A673 (cell line): ENCODE data around the gene INAFM2. TPM values are rescaled to one million over a fixed set of nuclear protein-coding genes. Genes with fewer than 3 reads are reported as not detected.
A peak's percentile ranks its signal among the peaks of the same experiment; 100 is the strongest.

ENCODE experiments used
- BruUV-seq: library from RNA; stranded (reverse); fragments of 400-500 nt; replicated peaks from 2 replicates; lab custom pipeline; 2021; lab: Mats Ljungman, UMichigan
- CTCF ChIA-PET: fragments of 300-600 bp; sonication (Branson Sonifier 250); formaldehyde crosslinking; loops from one replicate; lab custom pipeline; 2022; ENCODE audit warnings: antibody characterized with exemption; lab: Charles Lee
- POLR2A ChIA-PET: fragments of 300-600 bp; sonication (Branson Sonifier 250); formaldehyde crosslinking; loops from one replicate; lab custom pipeline; 2022; ENCODE audit warnings: antibody characterized with exemption; ENCODE audit not compliant: low non-redundant PET; lab: Charles Lee
- DNase-seq: peaks from one replicate; pipeline ENCODE4 v3.0.0-alpha.2; 2015; ENCODE audit warnings: low spot score
- H3K27ac ChIP-seq: fragments of 200-600 bp; sonication (generic); 2 replicates; pipeline ENCODE4 v1.5.1; 2016; ENCODE audit warnings: mixed run types, low read depth, mild to moderate bottlenecking, mixed read lengths, antibody characterized with exemption, low read length; ENCODE audit not compliant: poor library complexity, severe bottlenecking
- H3K27me3 ChIP-seq: fragments of 200-600 bp; sonication (generic); replicated peaks from 2 replicates; pipeline ENCODE4 v1.6.1; 2017; ENCODE audit warnings: mixed run types, low read depth, mild to moderate bottlenecking, mixed read lengths, antibody characterized with exemption, low read length; ENCODE audit not compliant: insufficient read depth, poor library complexity
- H3K36me3 ChIP-seq: fragments of 200-600 bp; sonication (generic); 2 replicates; pipeline ENCODE4 v1.6.1; 2016; ENCODE audit warnings: mixed run types, mild to moderate bottlenecking, mixed read lengths, antibody characterized with exemption, low read length; ENCODE audit not compliant: insufficient read depth, poor library complexity, severe bottlenecking
- H3K4me1 ChIP-seq: fragments of 200-600 bp; sonication (generic); 2 replicates; pipeline ENCODE4 v1.6.1; 2017; ENCODE audit warnings: mixed run types, mild to moderate bottlenecking, mixed read lengths, antibody characterized with exemption, low read length; ENCODE audit not compliant: insufficient read depth, poor library complexity, severe bottlenecking
- H3K4me3 ChIP-seq: fragments of 200-600 bp; sonication (generic); 2 replicates; pipeline ENCODE4 v1.5.1; 2016; ENCODE audit warnings: low read depth, mixed run types, mild to moderate bottlenecking, mixed read lengths, low read length; ENCODE audit not compliant: poor library complexity, severe bottlenecking
- H3K9me3 ChIP-seq: fragments of 200-600 bp; sonication (generic); 2 replicates; pipeline ENCODE4 v1.6.1; 2016; ENCODE audit warnings: mixed run types, low read depth, mild to moderate bottlenecking, mixed read lengths, antibody characterized with exemption, low read length; ENCODE audit not compliant: poor library complexity, severe bottlenecking
- CTCF ChIP-seq: fragments of 300-800, 200-600 bp; sonication (generic); conservative IDR thresholded peaks from 2 replicates; pipeline ENCODE4 v1.5.1; 2017; ENCODE audit warnings: low read depth, mild to moderate bottlenecking, antibody characterized with exemption, low read length, moderate library complexity, mixed read lengths
- EZH2 ChIP-seq: fragments of 200-600 bp; sonication (generic); IDR thresholded peaks from 2 replicates; pipeline ENCODE4 v1.6.1; 2017; ENCODE audit warnings: borderline replicate concordance, low read depth, mild to moderate bottlenecking, mixed read lengths, antibody characterized with exemption, low read length; ENCODE audit not compliant: poor library complexity, severe bottlenecking
- intact Hi-C: fragments of 100-400 bp; cut with micrococcal nuclease; formaldehyde crosslinking; loops from one replicate; pipeline ENCODE4 v1.10.0; 2022; ENCODE audit not compliant: unreplicated experiment
- total RNA-seq: library from RNA; stranded (reverse); gene quantifications from 2 replicates; pipeline ENCODE4 v1.2.3, GENCODE V29; 2021

Gene INAFM2
- total RNA-seq, 1 experiment from 2014 or later, result 14.5 TPM

DNA sequence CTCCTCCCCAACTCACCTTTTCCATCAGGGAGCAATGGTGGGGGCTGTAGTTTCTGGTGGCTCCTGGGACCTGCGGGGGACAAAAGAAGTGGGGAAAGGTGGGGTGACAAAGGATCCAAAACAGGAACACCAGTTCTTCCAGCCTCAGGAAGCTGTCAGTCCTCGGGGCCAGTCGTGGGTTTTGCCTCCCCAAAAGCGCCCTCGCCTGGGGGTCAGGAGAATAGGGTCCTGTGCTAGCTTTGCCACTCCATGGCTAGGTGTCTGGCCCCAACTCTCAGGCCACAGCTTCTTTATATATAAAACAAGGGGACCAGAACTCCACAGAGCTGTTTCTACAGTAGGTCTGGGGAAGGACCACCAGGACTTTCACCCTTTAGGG, 13.2 kb downstream of the INAFM2 start:
- intact Hi-C loops, result no loop called here
- no peaks in the 10 kb centered on the region for H3K9me3 ChIP-seq
- no peak overlapping the region for H3K4me3 ChIP-seq
- peak; percentile 28; the same call in 1 of the 2 replicates for TF ChIP-seq CTCF
- TF ChIP-seq EZH2, result no peak
- H3K4me1 ChIP-seq, result peaks cover 77% of the 10 kb centered on the region
- BruUV-seq, result no TSS peak
- POLR2A ChIA-PET, result no interaction called here
- CTCF ChIA-PET, result interaction anchor here (0.6 to 2.9 kb wide), 3 partner anchors 8 to 58 kb away, joined by 3 to 14 read pairs (median 3); partner anchors contain the start of gene INAFM2
- H3K27me3 ChIP-seq, result no peaks in the 10 kb centered on the region
- no peaks in the 10 kb centered on the region for H3K36me3 ChIP-seq
- no peak for DNase-seq
- H3K27ac ChIP-seq, result peak overlapping the region; percentile 30

- BruUV-seq, result no TSS peak
- Histone ChIP-seq H3K36me3 (no peaks in the 10 kb centered on the region), H3K9me3 (no peaks in the 10 kb centered on the region), H3K4me3 (no peak overlapping the region), H3K4me1 (peaks cover 77% of the 10 kb centered on the region), H3K27ac (peak overlapping the region; percentile 30), H3K27me3 (no peaks in the 10 kb centered on the region)
- intact Hi-C loops, result no loop called here
- CTCF ChIA-PET, result interaction anchor here (1.1 to 4.0 kb wide), 3 partner anchors 9 to 59 kb away, joined by 3 to 25 read pairs (median 14); partner anchors contain the start of gene INAFM2
- TF ChIP-seq CTCF (no peak), EZH2 (no peak)
- POLR2A ChIA-PET, result no interaction called here
- no peak for DNase-seq
Measured at GRCh38 chr15:40337597-40337996, 14.1 kb downstream of the INAFM2 start.

GRCh38 chr15:40338041-40338657, 14.7 kb downstream of the INAFM2 start:
- DNase-seq, result peak; percentile 90
- Histone ChIP-seq H3K4me3 (no peak overlapping the region), H3K27me3 (no peaks in the 10 kb centered on the region), H3K4me1 (peaks cover 77% of the 10 kb centered on the region), H3K36me3 (no peaks in the 10 kb centered on the region), H3K9me3 (no peaks in the 10 kb centered on the region), H3K27ac (peak overlapping the region; percentile 87)
- TF ChIP-seq EZH2 (no peak), CTCF (peak; percentile 93)
- CTCF ChIA-PET, result interaction anchor here (1.1 to 4.0 kb wide), 3 partner anchors 9 to 59 kb away, joined by 3 to 25 read pairs (median 14); partner anchors contain the start of gene INAFM2
- no TSS peak for BruUV-seq
- POLR2A ChIA-PET, result no interaction called here
- intact Hi-C loops, result loop anchor here (1.0 kb wide), 1 partner anchor 59 kb away; no protein-coding TSS in a partner anchor
